LNCAP (cell line): Measurements from ENCODE around the gene ADAM30.

Source experiments
- TF ChIP-seq, protein P1 (sequence below): fragments of 450-650 bp; IDR thresholded peaks from 2 replicates; pipeline ENCODE4 v1.5.1; 2017; ENCODE audit warnings: mild to moderate bottlenecking

The ADAM30 gene

DNA sequence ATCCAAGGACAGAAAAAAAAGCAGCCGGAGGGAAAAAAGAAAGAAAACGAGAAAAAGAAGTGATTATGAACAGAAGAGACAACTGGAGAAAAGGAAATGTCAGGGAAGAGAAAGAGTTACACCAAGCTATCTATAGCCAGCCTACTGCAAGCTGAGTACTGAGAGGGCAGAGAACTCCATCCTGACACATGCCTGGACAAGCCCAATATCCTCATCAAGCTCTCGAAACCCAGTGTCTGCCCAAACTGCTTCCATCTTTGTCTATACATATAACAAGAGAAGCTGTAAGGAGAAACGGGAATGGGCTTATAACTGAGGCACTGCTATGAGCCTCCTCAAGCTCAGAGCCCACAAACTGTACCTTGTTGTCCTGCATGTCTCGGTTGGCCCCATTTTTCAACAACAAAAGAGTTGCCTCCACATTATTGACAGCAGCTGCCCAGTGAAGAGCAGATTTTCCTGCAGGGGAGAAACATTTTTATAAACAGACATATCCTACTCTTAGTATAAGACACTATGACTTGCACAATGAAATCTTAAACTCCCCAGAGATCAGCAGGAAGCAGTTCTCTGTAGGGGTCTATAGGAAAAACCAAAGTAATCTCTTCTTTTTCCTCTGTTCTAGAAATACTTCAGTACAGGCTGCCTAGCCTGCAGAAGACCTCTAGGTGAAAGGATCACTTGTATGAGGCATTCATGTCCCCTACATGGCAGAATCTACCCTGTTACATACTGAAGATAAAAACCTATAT lies 21.2 kb upstream of the ADAM30 start:
- TF ChIP-seq, protein P1, sequence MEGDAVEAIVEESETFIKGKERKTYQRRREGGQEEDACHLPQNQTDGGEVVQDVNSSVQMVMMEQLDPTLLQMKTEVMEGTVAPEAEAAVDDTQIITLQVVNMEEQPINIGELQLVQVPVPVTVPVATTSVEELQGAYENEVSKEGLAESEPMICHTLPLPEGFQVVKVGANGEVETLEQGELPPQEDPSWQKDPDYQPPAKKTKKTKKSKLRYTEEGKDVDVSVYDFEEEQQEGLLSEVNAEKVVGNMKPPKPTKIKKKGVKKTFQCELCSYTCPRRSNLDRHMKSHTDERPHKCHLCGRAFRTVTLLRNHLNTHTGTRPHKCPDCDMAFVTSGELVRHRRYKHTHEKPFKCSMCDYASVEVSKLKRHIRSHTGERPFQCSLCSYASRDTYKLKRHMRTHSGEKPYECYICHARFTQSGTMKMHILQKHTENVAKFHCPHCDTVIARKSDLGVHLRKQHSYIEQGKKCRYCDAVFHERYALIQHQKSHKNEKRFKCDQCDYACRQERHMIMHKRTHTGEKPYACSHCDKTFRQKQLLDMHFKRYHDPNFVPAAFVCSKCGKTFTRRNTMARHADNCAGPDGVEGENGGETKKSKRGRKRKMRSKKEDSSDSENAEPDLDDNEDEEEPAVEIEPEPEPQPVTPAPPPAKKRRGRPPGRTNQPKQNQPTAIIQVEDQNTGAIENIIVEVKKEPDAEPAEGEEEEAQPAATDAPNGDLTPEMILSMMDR, result no peak

DNA sequence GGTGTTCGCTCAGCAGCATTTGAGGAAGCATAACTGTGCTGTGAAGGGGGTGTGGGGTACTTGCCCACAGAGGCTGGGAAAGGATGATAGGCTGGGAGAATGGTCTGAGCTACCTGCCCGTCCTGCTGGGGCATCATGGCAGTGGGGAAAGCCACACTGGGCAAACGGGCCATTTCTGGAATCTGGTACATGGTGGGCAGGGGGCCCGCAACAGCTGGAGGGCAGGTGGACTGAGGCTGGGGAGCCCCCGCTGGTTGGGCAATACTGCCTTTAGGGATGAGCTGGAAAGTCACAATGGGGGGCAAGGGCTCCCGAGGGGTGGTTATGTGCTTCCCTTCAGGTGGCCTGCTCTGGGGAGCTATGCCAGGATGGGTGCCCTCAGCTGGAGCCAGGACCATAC lies 19.2 kb upstream of the ADAM30 start:
- TF ChIP-seq, protein P1, result no peak

DNA sequence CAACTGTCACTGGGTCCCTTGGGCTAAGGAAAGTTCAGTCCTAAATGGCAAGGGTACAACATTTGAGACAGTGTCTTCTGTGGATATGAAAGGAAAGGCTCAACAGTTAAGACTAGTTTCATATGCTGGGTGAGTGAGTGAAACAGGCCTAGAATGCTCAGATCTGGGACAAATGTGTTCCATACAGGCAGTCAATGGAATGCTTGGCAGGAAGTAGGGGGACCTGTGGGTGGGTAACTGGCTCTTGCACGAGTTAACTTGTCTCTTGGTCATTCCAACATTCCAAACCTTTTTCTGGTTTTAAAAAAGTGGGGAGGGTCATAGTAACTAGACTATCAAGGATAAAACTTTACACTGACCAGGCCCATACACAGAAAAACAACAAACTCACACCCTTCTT lies 17.8 kb upstream of the ADAM30 start:
- TF ChIP-seq, protein P1, result no peak

DNA sequence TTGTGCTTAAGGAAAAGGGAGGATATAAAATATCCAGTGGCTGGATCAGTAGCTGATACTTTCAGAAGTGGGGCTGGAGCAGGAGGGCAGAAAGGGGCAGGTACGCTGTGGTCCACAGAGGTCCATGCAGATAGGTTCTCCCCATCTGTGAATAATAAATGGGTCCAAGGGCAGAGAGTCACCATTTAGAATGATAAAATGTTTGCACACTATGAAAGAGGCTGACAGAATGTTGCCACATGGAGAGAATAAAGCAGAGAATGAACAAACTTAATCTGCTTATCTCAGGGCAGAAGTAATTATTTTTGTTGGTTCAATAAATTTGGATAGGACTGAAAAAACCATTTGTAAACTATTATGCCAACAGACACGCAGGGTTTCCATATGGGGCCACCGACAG lies 16.6 kb upstream of the ADAM30 start:
- TF ChIP-seq, protein P1, result no peak

DNA sequence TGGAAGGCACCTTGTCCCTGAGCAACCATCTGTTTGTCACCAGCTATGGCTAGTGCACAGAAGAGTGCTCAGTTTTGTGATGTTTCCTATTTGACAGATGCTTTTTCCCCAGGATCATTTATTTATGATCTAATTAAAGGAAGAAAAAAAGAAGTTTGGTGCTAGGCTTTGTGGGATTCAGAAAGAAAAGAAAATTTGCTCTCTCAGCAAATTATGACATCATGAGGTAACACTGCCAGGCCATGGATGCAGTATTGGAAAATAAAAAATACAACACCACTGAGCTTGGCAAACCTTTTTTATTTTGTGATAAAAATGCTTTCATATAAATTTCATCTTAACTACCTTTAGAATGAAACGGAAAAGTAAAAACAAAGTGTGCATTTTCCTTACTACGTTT lies 15.5 kb upstream of the ADAM30 start:
- TF ChIP-seq, protein P1, result no peak

DNA sequence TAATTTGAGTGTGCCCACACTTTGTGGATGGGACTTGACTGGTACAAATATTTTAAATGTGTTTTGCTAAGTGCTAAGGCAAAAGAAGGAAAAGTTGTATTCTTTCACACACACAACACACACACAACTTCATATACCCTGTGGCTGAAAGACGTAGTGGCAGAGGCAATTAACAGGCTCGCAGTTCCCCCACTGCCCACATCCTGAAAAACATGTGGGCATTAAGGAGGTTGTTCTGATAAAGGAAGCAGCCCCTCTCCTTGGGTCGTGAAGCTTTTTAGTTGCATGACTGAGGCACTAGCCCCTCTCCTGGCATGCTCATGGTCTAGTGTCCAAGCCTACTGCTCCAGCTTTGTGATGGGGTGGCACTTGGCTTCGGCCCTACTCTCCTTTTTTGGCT lies 14.3 kb upstream of the ADAM30 start:
- TF ChIP-seq, protein P1, result no peak

DNA sequence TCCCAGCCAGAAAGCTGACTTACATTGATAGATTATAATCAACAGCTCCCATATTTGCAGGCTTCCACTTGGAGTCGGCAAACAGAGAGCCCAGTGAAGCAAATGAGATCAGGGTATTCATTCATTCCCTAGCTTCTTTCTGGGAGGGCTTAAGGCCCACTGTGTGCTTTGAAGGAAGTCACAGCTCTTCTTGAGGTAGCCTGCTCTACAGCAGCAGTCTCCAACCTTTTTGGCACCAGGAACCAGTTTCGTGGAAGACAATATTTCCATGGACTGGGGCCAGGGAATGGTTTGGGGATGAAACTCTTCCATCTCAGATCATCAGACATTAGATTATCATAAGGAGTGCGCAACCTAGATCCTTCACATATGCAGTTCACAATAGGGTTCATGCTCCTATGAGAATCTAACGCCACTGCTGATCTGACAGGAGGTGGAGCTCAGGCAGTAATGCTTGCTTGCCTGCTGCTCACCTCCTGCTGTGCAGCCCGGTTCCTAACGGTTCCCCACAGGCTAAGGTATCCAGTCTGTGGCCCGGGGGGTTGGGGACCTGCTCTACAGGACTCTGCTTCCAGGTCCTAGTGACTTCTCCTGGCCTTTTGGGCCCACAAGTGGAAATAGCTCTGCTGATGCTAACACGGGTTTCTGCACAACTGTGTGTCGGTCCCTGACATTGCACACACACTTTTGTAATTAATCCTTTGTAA lies 13.7 kb upstream of the ADAM30 start:
- TF ChIP-seq, protein P1, result no peak
